ENCODE results near the gene MAML1.
A peak's percentile ranks its signal among the peaks of the same experiment; 100 is the strongest.

- TF ChIP-seq POLR2AphosphoS5 (IDR thresholded peaks at IDR 0.05; ENCODE audit: low read length), result peak; percentile 99
- TF ChIP-seq YY1 (IDR thresholded peaks at IDR 0.05; ENCODE audit: low read depth, low read length), result peak; percentile 85
- TF ChIP-seq EGR1 (IDR thresholded peaks at IDR 0.05; ENCODE audit: borderline replicate concordance in 1 of 2, low read depth in 2 of 2, low read length in 2 of 2), result peak in 1 of 2 experiments; percentile 90; a peak in 2 of 3 replicates
- no peak for TF ChIP-seq IKZF2 (IDR thresholded peaks at IDR 0.05)
- no peak for TF ChIP-seq RAD21 (IDR thresholded peaks at IDR 0.05; ENCODE audit: insufficient read depth, low read depth, low read length)
- TF ChIP-seq POLR2A (IDR thresholded peaks at IDR 0.05; ENCODE audit: low read depth, low read length), result peak; percentile 98
- no peak for TF ChIP-seq CTCF (IDR thresholded peaks at IDR 0.05 in 2 of 3, conservative IDR thresholded peaks at IDR 0.05 in 1 of 3; ENCODE audit: control insufficient read depth in 2 of 3, extremely low read depth in 1 of 3, insufficient read depth in 1 of 3, low read depth in 3 of 3, low read length in 3 of 3)
- no peak for TF ChIP-seq EP300 (IDR thresholded peaks at IDR 0.05; ENCODE audit: borderline replicate concordance in 1 of 2, control insufficient read depth in 1 of 2, low read depth in 2 of 2, low read length in 2 of 2)
- no peak for TF ChIP-seq ZZZ3 (IDR thresholded peaks at IDR 0.05; ENCODE audit: control insufficient read depth, insufficient read length, low read depth)
These were observed 88.1 kb downstream of the MAML1 start, which contains the start of gene SQSTM1 for GRCh38 chr5:179820483-179821297.
